ENCODE results near the gene SIGLEC12. TPM values are rescaled to one million over a fixed set of nuclear protein-coding genes. Genes with fewer than 3 reads are reported as not detected.

Gene SIGLEC12
- total RNA-seq (under 1 TPM in 3 of 4 donors, not detected in 1; 0.13 to 0.20 (median 0.13) TPM), polyA plus RNA-seq (under 1 TPM in 2 of 3 donors, not detected in 1; 0.05 to 0.11 TPM)
- long read RNA-seq, donor 1 = 0 reads
- long read RNA-seq, donor 2 = 0 reads

DNA sequence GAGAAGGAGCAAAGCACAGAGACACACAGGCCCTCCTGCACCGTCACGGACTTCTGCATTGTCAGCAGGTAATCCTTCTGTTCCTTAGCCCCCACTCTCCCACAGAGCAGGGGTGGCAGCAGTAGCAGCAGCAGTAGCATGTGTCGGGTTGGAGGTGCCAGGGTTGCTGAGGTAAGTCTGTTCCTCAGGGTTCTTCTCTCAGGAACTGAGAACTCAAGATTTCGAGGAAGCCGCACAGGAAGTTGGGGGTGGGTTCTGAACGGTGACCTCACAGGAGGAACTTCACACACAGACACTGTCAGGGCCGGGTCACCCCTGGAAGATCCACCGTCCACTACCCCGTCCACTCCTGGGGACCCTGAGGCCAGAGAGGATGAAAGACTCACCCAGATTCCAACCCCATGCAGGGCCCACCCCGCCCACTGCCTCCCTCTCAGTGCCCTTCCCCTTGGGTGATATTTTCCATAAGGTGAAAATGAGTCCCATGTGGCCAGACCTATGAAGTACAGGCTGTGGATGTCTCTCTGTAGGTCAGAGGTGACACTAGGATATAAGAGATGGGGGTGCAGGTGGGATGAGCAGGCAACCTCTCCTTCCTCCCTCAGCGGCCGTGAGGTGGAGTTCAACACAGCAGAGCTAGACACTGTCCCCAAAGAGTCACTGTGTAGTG is at the start of gene SIGLEC12:
Gene SIGLEC12 (minus strand): TSS at position 207 of the 670 bp plus-strand sequence. CDS start 67 bp downstream, at position 140.
- Histone ChIP-seq H3K9me3 (no peaks in the 10 kb centered on the region), H3K27ac (no peak within 1 kb of the TSS), H3K4me3 (no peak within 1 kb of the TSS), H3K4me1 (no peaks in the 10 kb centered on the region), H3K27me3 (ENCODE audit: insufficient read depth in 3 of 3, low read length in 2 of 3) (peaks cover 0 to 2% (median 0%) of the 10 kb centered on the region in 3 donors), H3K36me3 (ENCODE audit: insufficient read depth in 1 of 2, low read depth in 1 of 2) (no peaks in the 10 kb centered on the region)
- no peak for ATAC-seq
- intact Hi-C loops (cut with DNase I) = no loop called here
- peak in 1 of 2 donors; percentile 21 for DNase-seq
- TF ChIP-seq, protein P1, sequence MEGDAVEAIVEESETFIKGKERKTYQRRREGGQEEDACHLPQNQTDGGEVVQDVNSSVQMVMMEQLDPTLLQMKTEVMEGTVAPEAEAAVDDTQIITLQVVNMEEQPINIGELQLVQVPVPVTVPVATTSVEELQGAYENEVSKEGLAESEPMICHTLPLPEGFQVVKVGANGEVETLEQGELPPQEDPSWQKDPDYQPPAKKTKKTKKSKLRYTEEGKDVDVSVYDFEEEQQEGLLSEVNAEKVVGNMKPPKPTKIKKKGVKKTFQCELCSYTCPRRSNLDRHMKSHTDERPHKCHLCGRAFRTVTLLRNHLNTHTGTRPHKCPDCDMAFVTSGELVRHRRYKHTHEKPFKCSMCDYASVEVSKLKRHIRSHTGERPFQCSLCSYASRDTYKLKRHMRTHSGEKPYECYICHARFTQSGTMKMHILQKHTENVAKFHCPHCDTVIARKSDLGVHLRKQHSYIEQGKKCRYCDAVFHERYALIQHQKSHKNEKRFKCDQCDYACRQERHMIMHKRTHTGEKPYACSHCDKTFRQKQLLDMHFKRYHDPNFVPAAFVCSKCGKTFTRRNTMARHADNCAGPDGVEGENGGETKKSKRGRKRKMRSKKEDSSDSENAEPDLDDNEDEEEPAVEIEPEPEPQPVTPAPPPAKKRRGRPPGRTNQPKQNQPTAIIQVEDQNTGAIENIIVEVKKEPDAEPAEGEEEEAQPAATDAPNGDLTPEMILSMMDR (IDR thresholded peaks at IDR 0.05) = no peak
- WGBS, 3 donors = 61 to 67% (median 66%) methylated on average over 12 of the region's 12 CpGs

DNA sequence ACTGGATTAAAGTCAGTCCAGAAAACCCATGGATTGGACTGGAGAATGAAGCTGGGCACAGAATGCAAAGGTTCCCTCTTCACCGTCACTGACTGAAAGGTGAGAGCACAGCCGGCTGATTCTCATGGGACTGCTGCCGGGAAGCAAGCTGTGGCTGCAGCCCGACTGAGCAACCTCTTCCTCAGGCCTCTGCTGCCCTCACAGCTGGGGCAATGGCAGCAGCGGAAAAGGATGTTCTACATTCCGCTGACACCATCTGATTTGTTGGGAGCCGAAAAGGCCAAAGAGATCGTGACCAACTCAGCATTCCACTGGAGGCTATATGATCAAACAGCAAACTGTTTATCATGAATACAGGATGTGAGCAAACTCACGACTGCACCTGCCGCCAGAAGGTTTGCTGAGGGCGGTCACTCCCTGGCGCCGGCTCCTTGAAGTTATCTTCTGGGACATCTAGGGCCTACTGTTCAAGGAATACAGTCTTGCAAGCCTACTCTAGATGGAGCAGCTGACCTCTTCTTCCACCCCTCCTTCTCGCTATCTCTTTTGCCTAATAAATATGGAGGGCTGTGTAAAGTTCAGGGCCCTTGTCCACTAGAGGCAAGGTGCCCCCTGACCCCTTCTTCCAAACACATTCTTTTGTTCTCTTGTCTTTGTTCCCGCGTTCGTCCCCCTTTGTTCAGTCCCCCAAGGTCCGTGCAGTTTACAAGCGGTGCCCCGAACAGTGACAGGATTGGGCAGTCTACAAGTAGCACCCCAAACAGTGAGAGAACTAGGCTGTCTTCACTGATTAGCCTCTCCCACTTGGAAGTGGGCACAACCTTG is 49.5 kb upstream of the SIGLEC12 start:
- intact Hi-C loops (cut with DNase I) = no loop called here
- TF ChIP-seq, protein P1 (IDR thresholded peaks at IDR 0.05) = no peak
- H3K4me3 ChIP-seq = no peak overlapping the region
- H3K4me1 ChIP-seq = no peaks in the 10 kb centered on the region
- H3K36me3 ChIP-seq (ENCODE audit: insufficient read depth in 1 of 2, low read depth in 1 of 2) = no peaks in the 10 kb centered on the region
- peaks cover 0 to 11% (median 3%) of the 10 kb centered on the region in 3 donors for H3K27me3 ChIP-seq (ENCODE audit: insufficient read depth in 3 of 3, low read length in 2 of 3)
- ATAC-seq (no peak), DNase-seq (no peak)
- H3K27ac ChIP-seq = no peak overlapping the region
- 72 to 77% (median 74%) methylated on average over 20 of the region's 20 CpGs for WGBS, 3 donors
- no peaks in the 10 kb centered on the region for H3K9me3 ChIP-seq

DNA sequence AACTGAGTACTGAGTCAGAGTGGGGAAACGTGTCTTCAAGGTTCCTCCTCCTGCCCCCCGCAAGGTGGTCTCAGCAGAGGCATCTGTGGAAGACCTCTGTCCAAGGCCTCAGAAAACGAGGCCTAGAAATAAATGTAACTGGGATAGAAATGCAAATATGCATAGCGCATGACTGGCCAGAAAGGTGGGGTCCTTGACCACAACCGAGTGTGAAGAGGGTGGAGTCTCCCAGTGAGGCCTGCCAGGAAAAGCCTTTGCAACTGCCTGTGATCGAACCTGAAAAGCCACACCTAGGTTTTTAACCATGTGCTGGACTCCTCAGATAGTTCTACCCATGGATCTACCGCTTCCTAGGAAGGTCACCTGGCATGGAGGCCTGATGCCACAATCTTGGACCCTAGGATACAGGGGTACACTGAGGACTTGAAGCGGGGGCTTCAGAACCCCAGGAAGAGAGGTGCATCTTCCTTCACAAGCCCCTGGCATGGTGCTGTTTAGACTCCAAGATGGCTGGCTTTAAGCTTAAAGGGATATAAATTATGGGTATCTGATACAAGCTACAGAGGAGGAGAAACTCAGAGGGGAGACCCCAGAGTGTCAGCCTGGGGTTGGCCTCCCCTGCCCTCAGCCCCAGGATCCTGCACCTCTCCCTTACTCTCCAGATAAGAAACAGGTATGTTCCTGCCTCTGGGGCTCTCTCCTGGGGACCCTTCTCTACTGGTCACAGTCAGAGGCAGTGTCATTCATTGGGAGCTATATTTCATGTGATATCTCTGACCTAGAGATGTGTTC is 48.1 kb upstream of the SIGLEC12 start:
- no peak overlapping the region for H3K4me3 ChIP-seq
- DNase-seq (no peak), ATAC-seq (no peak)
- no peaks in the 10 kb centered on the region for H3K9me3 ChIP-seq
- H3K4me1 ChIP-seq = no peaks in the 10 kb centered on the region
- H3K27me3 ChIP-seq (ENCODE audit: insufficient read depth in 3 of 3, low read length in 2 of 3) = peaks cover 0 to 9% (median 3%) of the 10 kb centered on the region in 3 donors
- intact Hi-C loops (cut with DNase I) = no loop called here
- TF ChIP-seq, protein P1 (IDR thresholded peaks at IDR 0.05) = no peak
- H3K36me3 ChIP-seq (ENCODE audit: insufficient read depth in 1 of 2, low read depth in 1 of 2) = no peaks in the 10 kb centered on the region
- H3K27ac ChIP-seq = no peak overlapping the region
- WGBS, 3 donors = 57 to 64% (median 63%) methylated on average over 8 of the region's 8 CpGs

DNA sequence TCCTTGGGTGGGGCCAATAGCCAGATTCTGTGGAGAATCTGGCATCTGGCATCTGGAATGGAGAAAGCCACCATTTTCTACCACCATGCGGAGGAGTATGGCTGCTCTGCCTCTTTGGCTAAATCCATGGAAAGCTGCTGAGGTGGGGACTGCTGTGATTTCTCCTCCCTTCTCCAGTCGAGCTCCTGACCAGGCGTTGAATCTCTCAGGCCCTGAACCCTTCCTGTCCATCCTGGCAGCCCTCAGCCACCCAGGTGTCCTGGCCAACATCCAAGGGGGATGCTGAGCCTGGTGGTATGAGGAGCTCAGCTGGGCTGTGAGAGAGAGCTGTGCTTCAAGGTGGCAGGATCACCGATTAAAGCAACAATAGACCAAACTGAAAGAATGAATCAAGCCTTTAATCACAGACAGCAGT is 47.3 kb upstream of the SIGLEC12 start:
- no peak for ATAC-seq
- H3K4me3 ChIP-seq = no peak overlapping the region
- TF ChIP-seq, protein P1 (IDR thresholded peaks at IDR 0.05) = no peak
- no peaks in the 10 kb centered on the region for H3K4me1 ChIP-seq
- DNase-seq = no peak
- H3K27ac ChIP-seq = no peak overlapping the region
- intact Hi-C loops (cut with DNase I) = no loop called here
- WGBS, 3 donors = 62 to 68% (median 64%) methylated on average over 4 of the region's 4 CpGs
- peaks cover 0 to 9% (median 7%) of the 10 kb centered on the region in 3 donors for H3K27me3 ChIP-seq (ENCODE audit: insufficient read depth in 3 of 3, low read length in 2 of 3)
- H3K36me3 ChIP-seq (ENCODE audit: insufficient read depth in 1 of 2, low read depth in 1 of 2) = no peaks in the 10 kb centered on the region
- H3K9me3 ChIP-seq = no peaks in the 10 kb centered on the region
